GM19468 (cell line): Measurements from ENCODE around the gene SPACA9.

Experiments
- ATAC-seq: cut with Tn5 transposase; IDR thresholded peaks from one replicate; pipeline ENCODE4 v1.9.1; 2021; ENCODE audit warnings: mild to moderate bottlenecking, moderate library complexity, moderate number of reproducible peaks; ENCODE audit not compliant: unreplicated experiment; ENCODE audit errors: extremely low read depth

SPACA9 gene

GRCh38 chr9:132888151-132888550 lies 9.5 kb downstream of the SPACA9 start:
- ATAC-seq, result no peak

- no peak for ATAC-seq
Observed at GRCh38 chr9:132892400-132892799, 13.7 kb downstream of the SPACA9 start.

- no peak for ATAC-seq
Observed at GRCh38 chr9:132894346-132894745, 15.6 kb downstream of the SPACA9 start.

GRCh38 chr9:132894862-132895835 lies 16.5 kb downstream of the SPACA9 start:
- ATAC-seq, result no peak

- ATAC-seq, result no peak
Observed at GRCh38 chr9:132896264-132896663, 17.6 kb downstream of the SPACA9 start.

GRCh38 chr9:132896906-132897305 lies 18.2 kb downstream of the SPACA9 start:
- no peak for ATAC-seq

GRCh38 chr9:132898051-132898450 lies 19.4 kb downstream of the SPACA9 start:
- ATAC-seq, result no peak

GRCh38 chr9:132901858-132902831 lies 23.4 kb downstream of the SPACA9 start:
- no peak for ATAC-seq

GRCh38 chr9:132903574-132904492 lies 25.1 kb downstream of the SPACA9 start:
- no peak for ATAC-seq

GRCh38 chr9:132905726-132906125 lies 27.0 kb downstream of the SPACA9 start:
- ATAC-seq, result no peak

GRCh38 chr9:132908635-132909034 lies 29.9 kb downstream of the SPACA9 start:
- ATAC-seq, result no peak

GRCh38 chr9:132909311-132909710 lies 30.6 kb downstream of the SPACA9 start:
- no peak for ATAC-seq

- ATAC-seq, result no peak
Observed at GRCh38 chr9:132910376-132910775, 31.7 kb downstream of the SPACA9 start.

GRCh38 chr9:132912131-132912530 lies 33.4 kb downstream of the SPACA9 start:
- ATAC-seq, result no peak

GRCh38 chr9:132914924-132915323 lies 36.2 kb downstream of the SPACA9 start:
- no peak for ATAC-seq

GRCh38 chr9:132919614-132920268 lies 41.0 kb downstream of the SPACA9 start:
- no peak for ATAC-seq

- no peak for ATAC-seq
Observed at GRCh38 chr9:132923346-132923902, 44.7 kb downstream of the SPACA9 start.

GRCh38 chr9:132927704-132928103 lies 49.0 kb downstream of the SPACA9 start:
- no peak for ATAC-seq

- ATAC-seq, result no peak
Observed at GRCh38 chr9:132931178-132931735, 52.6 kb downstream of the SPACA9 start.
